HepG2 (cell line): ENCODE data around the gene QRSL1. TPM values are rescaled to one million over a fixed set of nuclear protein-coding genes. Genes with fewer than 3 reads are reported as not detected.

Source experiments
- CBFB ChIP-seq: sonication (generic); formaldehyde crosslinking; IDR thresholded peaks from 2 replicates; pipeline ENCODE4 v1.4.0; 2020; ENCODE audit warnings: missing genetic modification reagents
- FOXP1 ChIP-seq, 2 experiments: fragments of 450-650 bp in 1 of 2; IDR thresholded peaks; 2 replicates each; pipeline ENCODE4 v1.6.1; 2017 to 2018; ENCODE audit warnings: antibody characterized with exemption in 1 of 2
- GATAD2A ChIP-seq: IDR thresholded peaks from 2 replicates; pipeline ENCODE4 v1.6.1; 2016
- LCORL ChIP-seq, 2 experiments: fragments of 450-650 bp in 1 of 2; sonication (generic) in 1 of 2; formaldehyde crosslinking in 1 of 2; IDR thresholded peaks; 2 replicates each; pipeline versions ENCODE4 v1.5.0 to v1.6.1; 2017 to 2020; ENCODE audit warnings: antibody characterized with exemption in 1 of 2, missing genetic modification reagents in 1 of 2
- NR2F6 ChIP-seq, 2 experiments: IDR thresholded peaks; 2 replicates each; pipeline ENCODE4 v1.6.1; 2016; ENCODE audit warnings: antibody characterized with exemption in 1 of 2, mild to moderate bottlenecking in 1 of 2
- POLR2AphosphoS5 ChIP-seq: IDR thresholded peaks from 2 replicates; pipeline ENCODE4 v1.6.1; 2012; ENCODE audit warnings: low read depth, low read length
- PPARG ChIP-seq: conservative IDR thresholded peaks from 2 replicates; pipeline ENCODE4 v1.6.1; 2016; ENCODE audit warnings: missing biosample characterization, missing genetic modification reagents
- RARG ChIP-seq: sonication (generic); formaldehyde crosslinking; IDR thresholded peaks from 2 replicates; pipeline ENCODE4 v1.4.0; 2020; ENCODE audit warnings: low read depth, mild to moderate bottlenecking, missing genetic modification reagents
- ZNF17 ChIP-seq: sonication (generic); formaldehyde crosslinking; IDR thresholded peaks from 2 replicates; pipeline ENCODE4 v1.5.0; 2020; ENCODE audit warnings: mild to moderate bottlenecking, missing genetic modification reagents
- ZNF747 ChIP-seq: sonication (generic); formaldehyde crosslinking; IDR thresholded peaks from 2 replicates; pipeline ENCODE4 v1.8.1; 2023; ENCODE audit warnings: missing genetic modification reagents, mild to moderate bottlenecking, borderline replicate concordance
- ZNF879 ChIP-seq: sonication (generic); formaldehyde crosslinking; IDR thresholded peaks from 2 replicates; pipeline ENCODE4 v1.8.1; 2023; ENCODE audit warnings: missing genetic modification reagents
- polyA plus RNA-seq, 8 experiments: library from polyadenylated mRNA; depleted of rRNA in 3 of 8; stranded (reverse) in 7 of 8; unstranded in 1 of 8; fragments of >200 nt; fragmentation: Illumina TruSeq in 4 of 8; extraction: Trizol in 4 of 8; gene quantifications; 2 replicates each; pipeline versions ENCODE4 v1.2.1 to v1.2.3, GENCODE V29; 2011 to 2016; ENCODE audit warnings: low read depth in 4 of 8, missing spikeins in 1 of 8, mixed read lengths in 1 of 8; ENCODE audit not compliant: insufficient read depth in 1 of 8
- total RNA-seq, 5 experiments: library from RNA; depleted of rRNA; stranded (reverse); fragments of >200 nt; fragmentation: Illumina TruSeq; extraction: Trizol; gene quantifications; 2 replicates each; pipeline ENCODE4 v1.2.3, GENCODE V29; 2016; ENCODE audit warnings: low read depth in 1 of 5
- TF ChIP-seq, protein P1 (sequence below): sonication (generic); formaldehyde crosslinking; IDR thresholded peaks from 2 replicates; pipeline ENCODE4 v1.5.1; 2020; ENCODE audit warnings: mild to moderate bottlenecking, missing genetic modification reagents, borderline replicate concordance
- TF ChIP-seq, protein P2 (sequence below): IDR thresholded peaks from 2 replicates; pipeline ENCODE4 v1.6.1; 2016; ENCODE audit warnings: low read depth
- TF ChIP-seq, protein P3 (sequence below): IDR thresholded peaks from 2 replicates; pipeline ENCODE4 v1.4.0; 2020; ENCODE audit warnings: mild to moderate bottlenecking, missing genetic modification reagents
- TF ChIP-seq, protein P4 (sequence below): sonication (generic); formaldehyde crosslinking; conservative IDR thresholded peaks from 2 replicates; pipeline ENCODE4 v1.4.0; 2020; ENCODE audit warnings: mild to moderate bottlenecking, missing genetic modification reagents, moderate library complexity

QRSL1 gene
- total and polyA plus RNA-seq, 2 of the 13 experiments (the other 11 are each of a cell fraction or from before 2014, with no cell fraction given) = 8.2 to 22.3 TPM

DNA sequence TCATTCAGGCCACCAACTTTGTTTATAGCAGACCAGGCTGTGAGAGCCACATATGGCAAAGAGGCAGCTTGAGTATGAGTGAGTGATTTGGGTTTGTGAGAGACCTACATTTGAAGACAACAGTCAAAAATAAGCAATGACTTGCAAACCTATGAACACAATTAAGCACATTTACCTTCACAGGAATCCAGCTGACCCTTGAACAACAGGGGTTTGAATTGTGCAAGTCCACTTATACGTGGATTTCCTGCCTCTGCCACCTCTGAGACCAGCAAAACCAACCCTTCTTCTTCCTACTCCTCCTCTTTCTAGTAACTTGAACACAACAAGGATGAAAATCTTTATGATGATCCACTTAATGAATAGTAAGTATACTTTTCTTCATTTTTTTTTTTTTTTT lies 10.2 kb upstream of the QRSL1 start (continued):
- TF ChIP-seq, protein P1, sequence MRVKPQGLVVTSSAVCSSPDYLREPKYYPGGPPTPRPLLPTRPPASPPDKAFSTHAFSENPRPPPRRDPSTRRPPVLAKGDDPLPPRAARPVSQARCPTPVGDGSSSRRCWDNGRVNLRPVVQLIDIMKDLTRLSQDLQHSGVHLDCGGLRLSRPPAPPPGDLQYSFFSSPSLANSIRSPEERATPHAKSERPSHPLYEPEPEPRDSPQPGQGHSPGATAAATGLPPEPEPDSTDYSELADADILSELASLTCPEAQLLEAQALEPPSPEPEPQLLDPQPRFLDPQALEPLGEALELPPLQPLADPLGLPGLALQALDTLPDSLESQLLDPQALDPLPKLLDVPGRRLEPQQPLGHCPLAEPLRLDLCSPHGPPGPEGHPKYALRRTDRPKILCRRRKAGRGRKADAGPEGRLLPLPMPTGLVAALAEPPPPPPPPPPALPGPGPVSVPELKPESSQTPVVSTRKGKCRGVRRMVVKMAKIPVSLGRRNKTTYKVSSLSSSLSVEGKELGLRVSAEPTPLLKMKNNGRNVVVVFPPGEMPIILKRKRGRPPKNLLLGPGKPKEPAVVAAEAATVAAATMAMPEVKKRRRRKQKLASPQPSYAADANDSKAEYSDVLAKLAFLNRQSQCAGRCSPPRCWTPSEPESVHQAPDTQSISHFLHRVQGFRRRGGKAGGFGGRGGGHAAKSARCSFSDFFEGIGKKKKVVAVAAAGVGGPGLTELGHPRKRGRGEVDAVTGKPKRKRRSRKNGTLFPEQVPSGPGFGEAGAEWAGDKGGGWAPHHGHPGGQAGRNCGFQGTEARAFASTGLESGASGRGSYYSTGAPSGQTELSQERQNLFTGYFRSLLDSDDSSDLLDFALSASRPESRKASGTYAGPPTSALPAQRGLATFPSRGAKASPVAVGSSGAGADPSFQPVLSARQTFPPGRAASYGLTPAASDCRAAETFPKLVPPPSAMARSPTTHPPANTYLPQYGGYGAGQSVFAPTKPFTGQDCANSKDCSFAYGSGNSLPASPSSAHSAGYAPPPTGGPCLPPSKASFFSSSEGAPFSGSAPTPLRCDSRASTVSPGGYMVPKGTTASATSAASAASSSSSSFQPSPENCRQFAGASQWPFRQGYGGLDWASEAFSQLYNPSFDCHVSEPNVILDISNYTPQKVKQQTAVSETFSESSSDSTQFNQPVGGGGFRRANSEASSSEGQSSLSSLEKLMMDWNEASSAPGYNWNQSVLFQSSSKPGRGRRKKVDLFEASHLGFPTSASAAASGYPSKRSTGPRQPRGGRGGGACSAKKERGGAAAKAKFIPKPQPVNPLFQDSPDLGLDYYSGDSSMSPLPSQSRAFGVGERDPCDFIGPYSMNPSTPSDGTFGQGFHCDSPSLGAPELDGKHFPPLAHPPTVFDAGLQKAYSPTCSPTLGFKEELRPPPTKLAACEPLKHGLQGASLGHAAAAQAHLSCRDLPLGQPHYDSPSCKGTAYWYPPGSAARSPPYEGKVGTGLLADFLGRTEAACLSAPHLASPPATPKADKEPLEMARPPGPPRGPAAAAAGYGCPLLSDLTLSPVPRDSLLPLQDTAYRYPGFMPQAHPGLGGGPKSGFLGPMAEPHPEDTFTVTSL = 0 out of 2 replicates have a peak, but pooled peaks have one; percentile 15
- TF ChIP-seq ZNF17 (CRISPR knock-in tag) (no peak), LCORL (IDR thresholded peaks at IDR 0.05) (no peak), LCORL (CRISPR knock-in tag; IDR thresholded peaks at IDR 0.05) (0 out of 2 replicates have a peak, but pooled peaks have one; percentile 33), FOXP1 (IDR thresholded peaks at IDR 0.05) (no peak), FOXP1 (CRISPR knock-in tag; IDR thresholded peaks at IDR 0.05) (peak; percentile 36; the same call in 1 of the 2 replicates), POLR2AphosphoS5 (no peak), RARG (CRISPR knock-in tag) (no peak), GATAD2A (CRISPR knock-in tag) (peak; percentile 50; the same call in 1 of the 2 replicates), CBFB (CRISPR knock-in tag) (no peak), ZNF879 (CRISPR knock-in tag) (no peak), PPARG (CRISPR knock-in tag) (0 out of 2 replicates have a peak, but pooled peaks have one; percentile 21), NR2F6 (IDR thresholded peaks at IDR 0.05) (no peak), NR2F6 (CRISPR knock-in tag; IDR thresholded peaks at IDR 0.05) (0 out of 2 replicates have a peak, but pooled peaks have one; percentile 11), ZNF747 (CRISPR knock-in tag) (no peak)
- TF ChIP-seq, protein P2, sequence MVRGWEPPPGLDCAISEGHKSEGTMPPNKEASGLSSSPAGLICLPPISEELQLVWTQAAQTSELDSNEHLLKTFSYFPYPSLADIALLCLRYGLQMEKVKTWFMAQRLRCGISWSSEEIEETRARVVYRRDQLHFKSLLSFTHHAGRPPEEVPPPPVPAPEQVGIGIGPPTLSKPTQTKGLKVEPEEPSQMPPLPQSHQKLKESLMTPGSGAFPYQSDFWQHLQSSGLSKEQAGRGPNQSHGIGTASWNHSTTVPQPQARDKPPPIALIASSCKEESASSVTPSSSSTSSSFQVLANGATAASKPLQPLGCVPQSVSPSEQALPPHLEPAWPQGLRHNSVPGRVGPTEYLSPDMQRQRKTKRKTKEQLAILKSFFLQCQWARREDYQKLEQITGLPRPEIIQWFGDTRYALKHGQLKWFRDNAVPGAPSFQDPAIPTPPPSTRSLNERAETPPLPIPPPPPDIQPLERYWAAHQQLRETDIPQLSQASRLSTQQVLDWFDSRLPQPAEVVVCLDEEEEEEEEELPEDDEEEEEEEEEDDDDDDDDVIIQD (CRISPR knock-in tag) = peak; percentile 38; the same call in 1 of the 2 replicates
- TF ChIP-seq, protein P3, sequence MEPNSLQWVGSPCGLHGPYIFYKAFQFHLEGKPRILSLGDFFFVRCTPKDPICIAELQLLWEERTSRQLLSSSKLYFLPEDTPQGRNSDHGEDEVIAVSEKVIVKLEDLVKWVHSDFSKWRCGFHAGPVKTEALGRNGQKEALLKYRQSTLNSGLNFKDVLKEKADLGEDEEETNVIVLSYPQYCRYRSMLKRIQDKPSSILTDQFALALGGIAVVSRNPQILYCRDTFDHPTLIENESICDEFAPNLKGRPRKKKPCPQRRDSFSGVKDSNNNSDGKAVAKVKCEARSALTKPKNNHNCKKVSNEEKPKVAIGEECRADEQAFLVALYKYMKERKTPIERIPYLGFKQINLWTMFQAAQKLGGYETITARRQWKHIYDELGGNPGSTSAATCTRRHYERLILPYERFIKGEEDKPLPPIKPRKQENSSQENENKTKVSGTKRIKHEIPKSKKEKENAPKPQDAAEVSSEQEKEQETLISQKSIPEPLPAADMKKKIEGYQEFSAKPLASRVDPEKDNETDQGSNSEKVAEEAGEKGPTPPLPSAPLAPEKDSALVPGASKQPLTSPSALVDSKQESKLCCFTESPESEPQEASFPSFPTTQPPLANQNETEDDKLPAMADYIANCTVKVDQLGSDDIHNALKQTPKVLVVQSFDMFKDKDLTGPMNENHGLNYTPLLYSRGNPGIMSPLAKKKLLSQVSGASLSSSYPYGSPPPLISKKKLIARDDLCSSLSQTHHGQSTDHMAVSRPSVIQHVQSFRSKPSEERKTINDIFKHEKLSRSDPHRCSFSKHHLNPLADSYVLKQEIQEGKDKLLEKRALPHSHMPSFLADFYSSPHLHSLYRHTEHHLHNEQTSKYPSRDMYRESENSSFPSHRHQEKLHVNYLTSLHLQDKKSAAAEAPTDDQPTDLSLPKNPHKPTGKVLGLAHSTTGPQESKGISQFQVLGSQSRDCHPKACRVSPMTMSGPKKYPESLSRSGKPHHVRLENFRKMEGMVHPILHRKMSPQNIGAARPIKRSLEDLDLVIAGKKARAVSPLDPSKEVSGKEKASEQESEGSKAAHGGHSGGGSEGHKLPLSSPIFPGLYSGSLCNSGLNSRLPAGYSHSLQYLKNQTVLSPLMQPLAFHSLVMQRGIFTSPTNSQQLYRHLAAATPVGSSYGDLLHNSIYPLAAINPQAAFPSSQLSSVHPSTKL = peak; percentile 64
- TF ChIP-seq, protein P4, sequence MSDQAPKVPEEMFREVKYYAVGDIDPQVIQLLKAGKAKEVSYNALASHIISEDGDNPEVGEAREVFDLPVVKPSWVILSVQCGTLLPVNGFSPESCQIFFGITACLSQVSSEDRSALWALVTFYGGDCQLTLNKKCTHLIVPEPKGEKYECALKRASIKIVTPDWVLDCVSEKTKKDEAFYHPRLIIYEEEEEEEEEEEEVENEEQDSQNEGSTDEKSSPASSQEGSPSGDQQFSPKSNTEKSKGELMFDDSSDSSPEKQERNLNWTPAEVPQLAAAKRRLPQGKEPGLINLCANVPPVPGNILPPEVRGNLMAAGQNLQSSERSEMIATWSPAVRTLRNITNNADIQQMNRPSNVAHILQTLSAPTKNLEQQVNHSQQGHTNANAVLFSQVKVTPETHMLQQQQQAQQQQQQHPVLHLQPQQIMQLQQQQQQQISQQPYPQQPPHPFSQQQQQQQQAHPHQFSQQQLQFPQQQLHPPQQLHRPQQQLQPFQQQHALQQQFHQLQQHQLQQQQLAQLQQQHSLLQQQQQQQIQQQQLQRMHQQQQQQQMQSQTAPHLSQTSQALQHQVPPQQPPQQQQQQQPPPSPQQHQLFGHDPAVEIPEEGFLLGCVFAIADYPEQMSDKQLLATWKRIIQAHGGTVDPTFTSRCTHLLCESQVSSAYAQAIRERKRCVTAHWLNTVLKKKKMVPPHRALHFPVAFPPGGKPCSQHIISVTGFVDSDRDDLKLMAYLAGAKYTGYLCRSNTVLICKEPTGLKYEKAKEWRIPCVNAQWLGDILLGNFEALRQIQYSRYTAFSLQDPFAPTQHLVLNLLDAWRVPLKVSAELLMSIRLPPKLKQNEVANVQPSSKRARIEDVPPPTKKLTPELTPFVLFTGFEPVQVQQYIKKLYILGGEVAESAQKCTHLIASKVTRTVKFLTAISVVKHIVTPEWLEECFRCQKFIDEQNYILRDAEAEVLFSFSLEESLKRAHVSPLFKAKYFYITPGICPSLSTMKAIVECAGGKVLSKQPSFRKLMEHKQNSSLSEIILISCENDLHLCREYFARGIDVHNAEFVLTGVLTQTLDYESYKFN (CRISPR knock-in tag) = peak; percentile 28; the same call in 1 of the 2 replicates
